HS-27A (cell line): ENCODE data around the gene SH3BP4.

ENCODE experiments used
- DNase-seq: peaks from one replicate; pipeline ENCODE4 v3.0.0-alpha.2; 2012; ENCODE audit warnings: low read depth, missing footprints

Gene SH3BP4

DNA sequence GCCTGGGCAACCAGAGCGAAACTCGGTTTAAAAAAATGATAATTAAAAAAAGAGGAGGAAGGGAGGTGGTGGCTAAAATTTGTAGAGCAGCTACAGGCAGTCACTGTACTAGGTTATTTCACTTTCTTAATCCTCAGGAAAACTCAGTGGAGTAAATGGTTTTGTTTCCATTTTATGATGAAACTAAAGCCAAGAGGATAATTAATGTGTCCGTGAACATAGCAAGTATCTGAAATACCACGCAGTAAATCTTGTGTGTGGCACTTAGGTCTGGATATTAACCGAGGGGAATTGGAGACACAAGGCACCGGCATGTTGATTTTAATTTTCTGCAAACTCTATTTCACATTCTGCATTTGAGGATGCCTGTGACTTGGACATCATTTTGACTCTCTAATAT, 14.5 kb downstream of the SH3BP4 start:
- DNase-seq, result no peak

- DNase-seq, result no peak
Measured at GRCh38 chr2:234967201-234967869, 15.5 kb downstream of the SH3BP4 start.

DNA sequence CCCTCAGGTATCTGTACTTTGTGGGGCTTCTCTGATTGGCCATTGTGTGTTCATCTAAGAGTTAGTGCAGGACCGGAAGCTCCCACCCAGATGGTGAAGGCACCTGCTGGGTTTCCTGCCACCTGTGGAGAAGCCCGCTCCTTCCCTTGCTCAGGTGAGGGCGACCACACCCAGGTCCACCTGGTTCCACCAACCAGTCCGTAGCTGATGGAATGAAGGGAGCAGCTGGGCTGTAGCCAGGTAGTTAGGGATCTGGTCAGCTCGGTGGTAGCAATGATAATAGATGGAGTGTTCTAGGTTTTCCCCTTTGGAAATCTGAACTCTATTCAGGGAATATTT, 16.0 kb downstream of the SH3BP4 start:
- DNase-seq, result no peak

GRCh38 chr2:234968631-234969305, 17.0 kb downstream of the SH3BP4 start:
- no peak for DNase-seq

DNA sequence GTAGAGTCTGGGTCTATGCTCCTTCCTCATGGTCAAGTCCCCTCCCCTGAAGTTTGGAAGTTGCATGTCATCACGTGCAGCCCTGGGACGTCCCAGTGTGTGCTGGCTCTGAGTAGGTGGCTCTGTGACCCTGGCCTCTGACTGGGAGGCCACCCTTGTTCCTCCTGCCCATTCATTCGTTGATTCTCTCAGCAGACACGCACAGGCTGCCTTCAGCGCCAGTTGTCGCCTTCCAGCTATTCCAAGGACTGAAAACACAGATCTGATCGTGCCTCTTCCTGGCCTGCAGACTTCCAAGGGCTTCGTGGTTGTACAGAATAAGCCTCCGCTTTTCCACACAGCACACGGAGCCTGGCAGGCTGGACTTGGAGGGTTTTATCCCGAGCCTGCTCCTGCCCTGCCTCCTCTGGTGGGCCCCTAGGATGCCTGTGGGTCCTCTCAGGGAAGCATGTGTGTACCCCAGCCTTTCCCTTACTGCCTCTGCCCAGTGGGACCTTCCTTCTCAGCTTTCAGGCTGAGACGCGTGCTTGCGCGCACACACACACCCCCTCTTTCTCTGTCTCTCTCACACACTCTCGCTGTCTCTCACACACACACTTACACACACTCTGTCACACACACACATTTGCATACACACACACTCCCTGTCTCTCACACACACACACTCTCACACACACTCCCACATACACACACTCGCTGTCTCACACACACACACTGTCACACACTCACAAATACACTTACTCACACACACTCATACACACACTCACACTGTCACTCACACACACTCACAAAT, 17.7 kb downstream of the SH3BP4 start:
- no peak for DNase-seq

DNA sequence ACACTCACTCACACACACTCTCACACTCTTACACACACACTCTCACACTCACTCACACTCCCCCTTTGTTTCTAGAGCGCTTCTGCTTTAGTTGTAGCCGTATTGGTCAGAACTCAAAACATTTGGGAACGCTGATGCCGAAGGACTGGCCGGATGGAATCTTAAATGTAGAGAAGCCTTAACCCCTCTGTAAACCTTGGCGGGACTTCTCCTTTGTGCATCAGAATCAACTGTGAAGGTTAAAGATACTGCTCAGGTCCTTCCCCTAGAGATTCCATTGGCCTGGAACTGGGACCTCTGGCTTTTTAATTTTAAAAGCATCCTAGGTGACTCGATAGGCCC, 18.3 kb downstream of the SH3BP4 start:
- no peak for DNase-seq

GRCh38 chr2:234970477-234970882, 18.7 kb downstream of the SH3BP4 start:
- DNase-seq, result no peak

GRCh38 chr2:234971496-234971895, 19.7 kb downstream of the SH3BP4 start:
- no peak for DNase-seq

DNA sequence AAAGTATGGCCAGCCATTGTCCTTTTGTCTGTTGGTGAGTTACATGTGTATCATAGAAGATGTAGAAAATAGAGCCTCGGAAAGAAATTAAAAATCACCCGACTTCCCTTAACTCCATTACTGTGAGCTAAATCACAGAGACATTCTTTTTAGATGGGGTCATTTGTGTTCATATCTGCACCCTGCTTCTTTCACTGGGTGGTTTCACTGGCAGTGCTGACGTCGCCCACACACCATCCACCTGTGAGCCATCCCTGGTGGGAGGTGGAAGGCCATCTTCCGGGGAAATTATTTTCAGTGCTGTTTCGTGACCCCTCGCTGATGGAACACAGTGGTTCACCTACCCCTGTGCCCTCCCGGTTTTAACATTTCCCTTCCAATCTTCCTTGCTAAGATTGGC, 21.2 kb downstream of the SH3BP4 start:
- no peak for DNase-seq

DNA sequence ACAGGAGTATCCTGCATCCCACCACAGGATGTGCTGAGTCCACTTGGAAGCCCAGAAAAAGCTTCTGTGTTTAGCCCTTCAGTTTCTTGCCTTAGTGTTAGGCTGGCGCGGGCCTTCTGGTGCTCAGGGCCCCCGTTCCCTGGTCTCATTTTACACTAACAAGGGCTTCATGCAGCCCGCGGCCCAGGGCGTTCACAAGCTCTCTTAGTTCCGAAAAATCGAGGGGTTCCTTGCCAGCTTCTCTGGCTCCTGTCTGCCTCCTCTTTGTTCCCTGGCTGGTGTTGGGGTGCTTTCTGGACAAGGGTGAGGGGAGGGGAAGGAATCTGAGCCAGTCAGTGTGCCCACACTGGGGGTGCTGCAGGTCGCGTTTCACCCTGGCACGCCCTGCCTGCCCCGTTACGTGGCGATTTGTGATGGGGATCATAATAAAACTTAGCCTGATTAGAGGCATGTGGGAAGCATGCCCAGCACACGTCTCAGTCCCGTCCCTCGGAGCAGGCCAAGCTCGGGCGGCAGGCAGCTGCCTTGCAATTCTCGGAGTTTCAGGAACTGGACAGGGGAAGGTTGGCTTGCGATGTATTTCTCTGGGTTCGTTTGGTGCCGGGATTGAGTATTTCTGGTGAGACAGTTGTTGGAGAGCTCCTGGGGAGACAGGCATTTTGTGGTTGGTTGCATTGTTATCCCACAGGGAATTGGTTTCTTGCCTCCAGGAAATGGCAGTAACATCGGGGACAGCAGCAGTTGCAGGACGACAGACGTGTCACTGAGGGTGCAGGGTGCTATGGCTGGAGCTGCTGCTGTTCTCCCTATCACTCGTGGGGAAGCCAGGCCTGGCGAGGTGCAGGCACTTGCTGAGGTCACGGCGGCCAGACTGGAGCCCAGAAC, 22.9 kb downstream of the SH3BP4 start:
- no peak for DNase-seq

DNA sequence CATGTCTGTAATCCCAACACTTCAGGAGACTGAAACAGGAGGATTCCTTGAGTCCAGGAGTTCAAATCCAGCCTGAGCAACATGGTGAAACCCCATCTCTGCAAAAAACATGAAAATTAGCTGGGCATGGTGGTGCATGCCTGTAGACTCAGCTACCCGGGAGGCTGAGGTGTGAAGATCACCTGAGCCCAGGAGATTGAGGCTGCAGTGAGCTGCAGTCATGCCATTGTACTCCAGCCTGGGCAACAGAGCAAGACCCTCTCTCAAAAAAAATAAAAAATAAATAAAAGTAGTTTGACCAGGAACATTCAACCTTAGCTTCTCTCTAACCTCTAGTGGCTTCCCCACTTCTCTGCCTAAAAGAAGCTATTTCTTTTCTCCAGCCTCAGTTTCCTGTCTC, 23.8 kb downstream of the SH3BP4 start:
- no peak for DNase-seq

- no peak for DNase-seq
Measured at GRCh38 chr2:234976479-234977227, 24.8 kb downstream of the SH3BP4 start.

GRCh38 chr2:234977228-234977679, 25.4 kb downstream of the SH3BP4 start:
- no peak for DNase-seq

GRCh38 chr2:234978466-234979203, 26.8 kb downstream of the SH3BP4 start:
- no peak for DNase-seq

- no peak for DNase-seq
Measured at GRCh38 chr2:234979204-234980167, 27.7 kb downstream of the SH3BP4 start.

DNA sequence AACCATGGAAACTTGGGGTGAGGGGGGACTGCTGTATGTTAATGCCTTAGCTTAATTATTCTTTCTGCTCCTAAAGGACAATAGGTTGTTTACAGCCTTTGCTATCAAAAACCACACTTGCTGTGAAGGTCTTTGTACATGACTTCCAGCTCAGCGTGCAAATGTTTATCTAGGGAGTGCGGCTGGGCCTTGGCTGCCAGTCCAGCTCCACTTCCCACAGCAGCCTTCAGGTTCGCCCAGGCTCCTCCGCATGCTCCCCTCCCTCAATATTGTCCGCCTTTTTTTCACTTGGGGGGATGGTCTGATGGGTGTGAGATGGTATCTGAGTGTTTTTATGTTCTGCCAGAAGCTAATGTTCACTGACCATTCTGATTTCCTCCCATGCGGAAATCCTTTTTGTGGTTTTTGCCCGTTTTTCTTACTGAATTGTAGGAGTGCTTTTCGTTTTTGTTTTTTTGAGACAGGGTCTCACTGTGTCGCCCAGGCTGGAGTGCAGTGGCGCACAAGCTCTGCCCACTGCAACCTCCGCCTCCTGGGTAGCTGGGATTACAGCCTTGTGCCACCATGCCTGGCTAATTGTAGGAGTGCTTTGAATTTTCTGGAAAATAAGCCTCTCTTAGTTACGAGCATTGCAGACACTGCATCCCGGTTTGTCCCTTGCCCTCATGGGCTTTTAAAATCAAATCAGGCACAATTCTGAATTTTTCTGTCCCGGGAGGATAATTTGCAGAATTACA, 28.8 kb downstream of the SH3BP4 start:
- DNase-seq, result no peak

- peak; percentile 69 for DNase-seq
Measured at GRCh38 chr2:234981197-234982095, 29.6 kb downstream of the SH3BP4 start.
